Right renal cortex interstitium (tissue), 3 donors: ENCODE measurements around the gene SUPT16H. TPM values are rescaled to one million over a fixed set of nuclear protein-coding genes. Genes with fewer than 3 reads are reported as not detected.
A peak's percentile ranks its signal among the peaks of the same experiment; 100 is the strongest.
"Not testable (repeated sequence)": the region's sequence is repeated elsewhere in the genome, so short reads cannot be mapped to it uniquely, and the experiment has no call there.

Experiments used
- DNase-seq, 3 donors: peaks; one replicate each; pipeline ENCODE4 v3.0.0-alpha.2; 2013; ENCODE audit warnings: low read depth in 3 of 3, low spot score in 2 of 3
- polyA plus RNA-seq, 3 donors: library from polyadenylated mRNA; unstranded; fragments of 120-200 nt; gene quantifications; one replicate each; pipeline ENCODE4 v1.2.1, GENCODE V29; 2013; ENCODE audit not compliant: insufficient read length in 3 of 3

SUPT16H gene
- polyA plus RNA-seq = 100 to 1,000 TPM; 151 to 160 (median 158) TPM

DNA sequence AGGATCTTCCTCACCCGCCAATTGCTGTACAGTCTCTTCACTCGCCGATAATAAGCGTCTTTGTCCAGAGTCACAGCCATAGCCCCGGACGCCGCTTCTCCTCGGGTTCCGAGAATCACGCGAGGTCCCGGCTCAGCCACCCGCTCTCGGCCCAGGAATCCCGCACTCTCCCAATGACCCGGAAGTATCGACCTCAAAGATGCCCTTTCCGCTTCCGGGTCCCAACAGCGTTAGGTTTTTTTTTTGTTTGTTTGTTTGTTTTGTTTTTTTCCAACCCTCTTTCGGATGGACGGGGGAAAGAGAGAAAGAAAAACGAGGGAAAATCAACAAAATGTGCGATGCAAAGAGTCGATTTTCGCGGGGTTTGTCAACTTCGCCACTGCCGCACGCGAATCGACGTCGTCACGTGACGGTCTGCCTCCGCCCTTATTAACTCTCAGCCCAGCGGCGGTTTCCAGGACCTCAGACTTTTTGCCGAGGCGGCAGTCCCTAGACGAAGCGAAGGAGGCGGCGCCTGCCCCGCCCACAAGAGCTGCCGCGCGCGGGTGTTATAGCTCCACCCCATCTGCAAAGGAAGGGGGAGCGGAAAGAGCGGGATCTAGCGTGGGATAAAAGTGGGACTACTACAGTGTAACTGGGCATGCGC, at the start of gene SUPT16H:
Gene SUPT16H, minus strand, starts transcription at position 172 of the 646 bp plus-strand sequence. Its CDS starts 92 bp downstream, at position 80.
- peak; percentile 91 to 92 (median 91) for DNase-seq

- no peak for DNase-seq
These were observed 47.3 kb upstream of the SUPT16H start for GRCh38 chr14:21431126-21431525.

DNA sequence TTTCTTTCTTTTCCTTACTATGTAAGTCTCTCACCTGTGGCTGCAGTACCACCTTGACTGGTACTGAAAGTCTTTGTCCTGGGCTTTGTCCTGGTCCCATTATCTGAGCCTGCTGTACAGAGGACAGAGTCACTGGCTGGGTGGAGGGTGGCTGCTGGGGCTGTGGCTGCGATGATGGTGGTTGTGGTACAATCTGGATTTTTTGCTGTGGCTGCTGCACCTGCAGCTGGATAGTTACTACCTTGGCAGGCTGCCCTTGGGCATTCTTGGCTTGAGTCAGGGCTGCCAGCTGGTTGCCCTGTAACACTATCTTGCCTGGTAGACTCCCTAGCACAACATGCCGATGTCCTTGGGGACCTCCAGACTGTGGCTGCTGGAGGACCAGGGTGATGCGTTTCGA, 45.1 kb upstream of the SUPT16H start:
- DNase-seq = no peak

DNA sequence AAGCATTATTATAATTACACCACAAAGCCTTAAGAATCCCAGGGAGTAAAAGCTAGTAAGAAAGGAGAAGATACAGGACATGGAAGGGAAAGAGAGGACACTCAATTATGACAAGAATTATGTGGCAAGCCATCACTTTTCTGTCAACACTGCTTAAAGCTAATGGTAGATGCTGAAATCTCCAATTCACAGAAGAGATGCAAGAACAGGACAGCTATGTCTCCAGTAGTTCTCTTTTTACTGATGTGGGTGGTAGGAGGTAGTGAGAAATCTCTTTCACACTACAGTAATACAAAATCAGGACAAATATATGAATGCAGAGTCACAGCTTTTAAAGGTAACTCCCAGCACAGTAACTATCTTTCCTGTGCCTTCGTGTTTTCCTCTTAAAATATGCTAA, 42.9 kb upstream of the SUPT16H start:
- DNase-seq = no peak

DNA sequence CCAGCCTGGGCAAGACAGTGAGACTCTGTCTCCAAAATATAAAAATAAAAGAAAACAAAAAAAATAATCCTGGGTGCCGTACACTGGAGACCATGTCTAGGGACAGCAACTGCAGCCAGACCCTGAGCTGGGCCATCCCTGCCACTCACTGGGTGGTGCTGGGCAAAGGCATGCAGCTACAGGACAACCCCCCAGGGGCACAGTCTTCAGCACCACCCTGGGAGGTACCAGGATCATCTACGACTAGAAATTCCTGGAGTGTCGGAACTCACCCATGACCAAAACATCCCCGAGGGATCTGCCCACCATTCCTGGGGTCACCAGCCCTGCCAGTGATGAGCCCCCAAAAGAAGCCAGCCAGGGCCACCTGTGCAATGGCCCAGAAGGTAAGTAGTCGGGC, 35.7 kb upstream of the SUPT16H start:
- no peak for DNase-seq

GRCh38 chr14:21415329-21415728, 31.5 kb upstream of the SUPT16H start:
- DNase-seq = no peak

GRCh38 chr14:21414137-21414631, 30.4 kb upstream of the SUPT16H start:
- no peak for DNase-seq

DNA sequence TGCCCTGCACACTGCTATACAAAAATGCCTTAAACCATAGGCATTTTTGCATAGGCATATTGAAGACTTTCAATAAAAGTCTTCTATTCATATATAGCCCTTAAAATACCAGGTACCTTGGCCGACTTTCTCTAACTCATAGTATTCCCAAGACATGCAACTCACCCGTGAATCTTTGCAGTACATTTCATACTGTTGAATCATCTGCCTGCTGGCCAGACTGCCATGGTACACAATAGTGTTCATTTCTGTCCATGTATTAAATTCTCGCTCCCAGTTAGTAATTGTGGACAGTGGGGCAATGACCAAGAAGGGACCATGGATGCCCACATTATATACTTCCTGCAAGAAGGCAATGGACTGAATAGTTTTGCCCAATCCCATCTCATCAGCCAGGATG, 24.3 kb upstream of the SUPT16H start:
- no peak for DNase-seq

GRCh38 chr14:21406213-21406612, 22.4 kb upstream of the SUPT16H start:
- no peak for DNase-seq

DNA sequence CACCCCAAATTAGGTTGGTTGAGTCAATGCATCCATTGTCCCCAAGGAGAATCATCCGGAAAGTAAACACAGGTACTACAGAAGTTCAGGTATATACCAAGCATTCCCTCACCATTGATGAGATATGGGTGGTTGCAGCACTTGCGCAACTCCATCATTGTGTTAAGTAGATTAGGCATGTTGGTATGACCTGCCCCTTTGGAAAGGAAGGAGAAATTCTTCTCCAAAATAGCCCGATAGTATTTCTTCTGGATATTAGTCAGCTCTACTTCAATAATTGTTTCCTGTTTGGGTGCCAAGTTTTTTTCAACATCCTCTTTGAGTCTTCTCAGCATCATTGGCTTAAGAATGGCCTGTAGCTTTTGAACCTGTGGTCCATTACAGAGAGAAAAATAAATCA, 21.3 kb upstream of the SUPT16H start:
- no peak for DNase-seq

DNA sequence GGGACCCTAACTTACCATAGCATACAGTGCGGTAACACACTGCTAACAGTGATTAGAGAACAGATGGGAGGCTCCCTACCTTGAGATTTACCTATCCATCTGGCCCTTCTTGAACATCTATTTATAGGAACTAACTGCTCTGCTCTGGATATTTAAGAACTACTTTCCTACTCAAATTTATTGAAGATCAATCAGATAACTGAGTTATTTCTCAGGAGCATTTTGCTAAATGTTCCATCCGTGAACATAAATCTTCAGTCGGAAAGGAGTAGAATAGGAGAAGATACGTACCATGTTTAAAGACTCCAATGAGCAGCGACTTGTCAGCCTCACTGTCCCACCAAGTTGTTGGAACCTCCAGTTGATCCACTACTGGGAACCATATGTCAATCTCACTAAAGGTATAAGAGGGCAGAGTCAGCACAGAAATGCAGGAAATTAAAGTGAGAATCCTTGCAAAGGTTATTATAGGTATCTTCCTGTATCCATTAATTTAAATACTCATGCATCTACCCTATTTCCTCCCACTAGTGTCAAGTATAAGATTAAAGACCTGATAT, 15.6 kb upstream of the SUPT16H start:
- DNase-seq = no peak

- DNase-seq = no peak
These were observed 15.1 kb upstream of the SUPT16H start for GRCh38 chr14:21398901-21399300.

GRCh38 chr14:21395450-21395849, 11.6 kb upstream of the SUPT16H start:
- no peak for DNase-seq

- DNase-seq = no peak
These were observed 1.5 kb upstream of the SUPT16H start for GRCh38 chr14:21385188-21385904.

DNA sequence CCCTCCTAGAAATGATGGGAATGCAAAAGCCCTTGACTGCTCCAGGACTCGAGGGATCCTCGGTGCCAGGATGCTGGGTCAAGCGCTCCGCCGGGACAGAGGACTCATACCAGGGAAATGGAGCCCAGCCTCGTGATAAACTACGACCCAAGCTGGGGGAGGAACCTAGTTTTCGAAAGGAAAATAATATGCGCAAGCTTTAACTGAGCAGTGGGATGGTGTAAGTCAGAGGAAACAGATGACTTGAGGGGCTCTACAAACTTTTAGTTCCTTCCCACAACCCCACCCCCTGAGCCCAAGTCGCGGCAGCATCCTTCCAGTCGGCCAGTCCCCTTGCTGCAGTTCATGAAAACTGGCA, 654 bp upstream of the SUPT16H start:
- no peak for DNase-seq

GRCh38 chr14:21382886-21383847, 652 bp downstream of the SUPT16H start:
- peak in 2 of 3 donors; percentile 16 to 25 for DNase-seq

GRCh38 chr14:21382095-21382494, 1.7 kb downstream of the SUPT16H start:
- no peak for DNase-seq

- no peak for DNase-seq
These were observed 4.5 kb downstream of the SUPT16H start for GRCh38 chr14:21379338-21379737.

DNA sequence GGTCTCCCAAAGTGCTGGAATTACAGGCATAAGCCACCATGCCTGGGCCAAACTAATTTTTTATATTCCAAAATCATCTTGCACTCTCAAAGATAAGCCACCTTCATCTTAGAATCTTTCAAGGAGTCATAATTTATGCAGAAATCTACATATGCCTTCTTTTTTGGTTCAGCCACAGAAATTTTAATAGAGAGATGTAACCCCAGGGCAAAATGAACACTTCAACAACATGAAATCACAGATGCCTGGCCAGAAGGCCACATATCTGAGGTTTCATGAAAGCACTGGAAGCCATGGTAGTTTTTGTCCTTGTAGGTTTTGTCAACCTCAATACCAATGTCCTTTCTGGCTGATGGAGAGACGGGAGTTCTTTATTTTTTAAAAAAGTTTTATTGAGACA, 9.8 kb downstream of the SUPT16H start:
- DNase-seq = no peak

DNA sequence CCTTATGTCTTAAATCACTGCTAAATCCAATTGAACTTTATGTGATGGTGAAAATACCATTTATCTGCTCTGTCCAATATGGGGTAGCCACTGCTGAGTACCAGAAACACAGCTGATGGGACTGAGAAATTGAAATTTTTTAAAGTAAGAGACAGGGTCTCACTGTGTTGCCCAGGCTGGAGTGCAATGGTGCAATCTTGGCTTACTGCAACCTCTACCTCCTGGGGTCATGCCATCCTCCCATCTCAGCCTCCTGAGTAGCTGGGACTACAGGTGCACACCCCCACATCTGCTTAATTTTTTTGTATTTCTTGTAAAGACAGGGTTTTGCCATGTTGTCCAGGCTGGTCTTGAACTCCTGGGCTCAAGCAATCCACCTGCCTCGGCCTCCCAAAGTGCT, 11.0 kb downstream of the SUPT16H start:
- not testable (repeated sequence) for DNase-seq
